ENCODE data around the gene SPNS3.

Gene SPNS3

GRCh38 chr17:4499431-4500190 is 65.9 kb downstream of the SPNS3 start:
- TF ChIP-seq CTCF (IDR thresholded peaks at IDR 0.05; ENCODE audit: borderline replicate concordance, control extremely low read depth, extremely low read depth, insufficient read depth, missing control alignments): no peak
- no peak for DNase-seq (ENCODE audit: low spot score)
- in situ Hi-C loops (cut with MboI; ENCODE audit: low sequenced_read_pairs, unreplicated experiment): no loop called here

- DNase-seq (ENCODE audit: low spot score): no peak
- no peak for TF ChIP-seq CTCF (IDR thresholded peaks at IDR 0.05; ENCODE audit: borderline replicate concordance, control extremely low read depth, extremely low read depth, insufficient read depth, missing control alignments)
- in situ Hi-C loops (cut with MboI; ENCODE audit: low sequenced_read_pairs, unreplicated experiment): no loop called here
Measured at GRCh38 chr17:4500191-4500571, 66.4 kb downstream of the SPNS3 start.

GRCh38 chr17:4501295-4501949 is 67.7 kb downstream of the SPNS3 start:
- DNase-seq (ENCODE audit: low spot score): no peak
- no peak for TF ChIP-seq CTCF (IDR thresholded peaks at IDR 0.05; ENCODE audit: borderline replicate concordance, control extremely low read depth, extremely low read depth, insufficient read depth, missing control alignments)
- in situ Hi-C loops (cut with MboI; ENCODE audit: low sequenced_read_pairs, unreplicated experiment): no loop called here

- no peak for DNase-seq (ENCODE audit: low spot score)
- in situ Hi-C loops (cut with MboI; ENCODE audit: low sequenced_read_pairs, unreplicated experiment): no loop called here
- TF ChIP-seq CTCF (IDR thresholded peaks at IDR 0.05; ENCODE audit: borderline replicate concordance, control extremely low read depth, extremely low read depth, insufficient read depth, missing control alignments): no peak
Measured at GRCh38 chr17:4502466-4503154, 68.9 kb downstream of the SPNS3 start.

GRCh38 chr17:4503283-4504025 is 69.7 kb downstream of the SPNS3 start:
- no peak for DNase-seq (ENCODE audit: low spot score)
- in situ Hi-C loops (cut with MboI; ENCODE audit: low sequenced_read_pairs, unreplicated experiment): no loop called here
- no peak for TF ChIP-seq CTCF (IDR thresholded peaks at IDR 0.05; ENCODE audit: borderline replicate concordance, control extremely low read depth, extremely low read depth, insufficient read depth, missing control alignments)

- DNase-seq (ENCODE audit: low spot score): no peak
- in situ Hi-C loops (cut with MboI; ENCODE audit: low sequenced_read_pairs, unreplicated experiment): no loop called here
- TF ChIP-seq CTCF (IDR thresholded peaks at IDR 0.05; ENCODE audit: borderline replicate concordance, control extremely low read depth, extremely low read depth, insufficient read depth, missing control alignments): no peak
Measured at GRCh38 chr17:4504188-4504587, 70.4 kb downstream of the SPNS3 start.

Data from GM13976 (cell line).